K562 (cell line): ENCODE measurements around the gene LUZP1. TPM values are rescaled to one million over a fixed set of nuclear protein-coding genes. Genes with fewer than 3 reads are reported as not detected.
A peak's percentile ranks its signal among the peaks of the same experiment; 100 is the strongest.

Experiments used
- FOXM1 ChIP-seq, 2 experiments: fragments of 450-650 bp in 1 of 2; sonication (generic) in 1 of 2; formaldehyde crosslinking in 1 of 2; IDR thresholded peaks; 2 replicates each; pipeline versions ENCODE4 v1.6.1 to v1.9.0; 2017 to 2022; ENCODE audit warnings: low read depth in 2 of 2, mild to moderate bottlenecking in 2 of 2, missing genetic modification reagents in 1 of 2, moderate library complexity in 1 of 2
- JUNB ChIP-seq: fragments of 450-650 bp; formaldehyde crosslinking; conservative IDR thresholded peaks from 2 replicates; pipeline ENCODE4 v1.4.0; 2020; ENCODE audit warnings: mild to moderate bottlenecking
- JUND ChIP-seq, 2 experiments: IDR thresholded peaks; 2 replicates in 1 of 2; 3 replicates in 1 of 2; pipeline ENCODE4 v1.6.1; 2011; ENCODE audit warnings: borderline replicate concordance in 2 of 2, low read depth in 2 of 2, low read length in 2 of 2, improper control_type of control experiment in 1 of 2, missing biosample characterization in 1 of 2, missing genetic modification characterization in 1 of 2, missing genetic modification reagents in 1 of 2
- LARP7 ChIP-seq: fragments of 450-650 bp; IDR thresholded peaks from 2 replicates; pipeline ENCODE4 v1.6.1; 2016
- NR4A1 ChIP-seq, 2 experiments: fragments of 250-450 bp in 1 of 2; fragments of 450-650 bp in 1 of 2; sonication (Bioruptor Pico) in 1 of 2; IDR thresholded peaks; 2 replicates each; pipeline versions ENCODE4 v1.4.0 to v1.6.1; 2016 to 2020; ENCODE audit warnings: mild to moderate bottlenecking in 2 of 2, missing compliant biosample characterization in 1 of 2, missing genetic modification characterization in 1 of 2, moderate library complexity in 1 of 2
- PRPF4 ChIP-seq: fragments of 200-400 bp; formaldehyde crosslinking; IDR thresholded peaks from one replicate; pipeline ENCODE4 v1.6.1; 2017; ENCODE audit warnings: low read length, low read depth, mild to moderate bottlenecking; ENCODE audit not compliant: insufficient read depth, poor library complexity, severe bottlenecking
- RBFOX2 ChIP-seq: fragments of 200-400 bp; formaldehyde crosslinking; IDR thresholded peaks from 2 replicates; pipeline ENCODE4 v1.6.1; 2017; ENCODE audit warnings: low read depth, mild to moderate bottlenecking, low read length, moderate library complexity
- RHOXF2B ChIP-seq: fragments of 250-450 bp; sonication (Bioruptor Pico); conservative IDR thresholded peaks from 2 replicates; pipeline ENCODE4 v1.5.1; 2021
- TAF9B ChIP-seq: fragments of 450-650 bp; IDR thresholded peaks from 2 replicates; pipeline ENCODE4 v1.6.1; 2018; ENCODE audit warnings: mild to moderate bottlenecking; ENCODE audit not compliant: partially characterized antibody
- TBP ChIP-seq: optimal IDR thresholded peaks from 2 replicates; pipeline ENCODE3; 2011; ENCODE audit warnings: low read depth, low read length, improper control_type of control experiment
- TEAD1 ChIP-seq, 2 experiments: fragments of 450-650 bp in 1 of 2; sonication (generic) in 1 of 2; formaldehyde crosslinking; IDR thresholded peaks; 2 replicates each; pipeline versions ENCODE4 v1.4.0 to v1.8.0; 2020 to 2022; ENCODE audit warnings: mild to moderate bottlenecking in 2 of 2, missing genetic modification reagents in 1 of 2
- TRIM28 ChIP-seq: fragments of 450-650 bp; IDR thresholded peaks from 2 replicates; pipeline ENCODE4 v1.6.1; 2017
- VEZF1 ChIP-seq: fragments of 200-800 bp; sonication (Bioruptor generic); IDR thresholded peaks from 2 replicates; pipeline ENCODE4 v1.6.1; 2017; ENCODE audit warnings: missing genetic modification characterization, missing compliant biosample characterization
- ZFPM2 ChIP-seq: fragments of 250-450 bp; sonication (Bioruptor Pico); IDR thresholded peaks from 2 replicates; pipeline ENCODE4 v1.5.1; 2022; ENCODE audit warnings: mild to moderate bottlenecking
- ZNF23 ChIP-seq: fragments of 250-450 bp; sonication (Bioruptor Pico); IDR thresholded peaks from 2 replicates; pipeline ENCODE4 v1.4.0; 2020; ENCODE audit warnings: mild to moderate bottlenecking
- ZNF41 ChIP-seq: fragments of 250-450 bp; sonication (Bioruptor Pico); conservative IDR thresholded peaks from 2 replicates; pipeline ENCODE4 v1.4.0; 2020; ENCODE audit warnings: mild to moderate bottlenecking
- ZNF444 ChIP-seq: fragments of 250-450 bp; sonication (Bioruptor Pico); IDR thresholded peaks from 2 replicates; pipeline ENCODE4 v1.4.0; 2020; ENCODE audit warnings: mild to moderate bottlenecking, moderate library complexity
- polyA plus RNA-seq, 8 experiments: library from polyadenylated mRNA; depleted of rRNA in 4 of 8; stranded (reverse) in 5 of 8; unstranded in 3 of 8; fragments of >200 nt; fragmentation: Nextera tagmentation in 2 of 8; fragmentation: Illumina TruSeq in 1 of 8; extraction: Ambion mirVana in 2 of 8; extraction: Trizol in 1 of 8; gene quantifications; 2 replicates each; pipeline versions ENCODE4 v1.2.1 to v1.2.3, GENCODE V29; 2011 to 2014; ENCODE audit warnings: inconsistent platforms in 1 of 8, missing spikeins in 1 of 8
- total RNA-seq, 7 experiments: library from RNA; depleted of rRNA in 6 of 7; stranded (reverse); fragments of >200 nt in 6 of 7; fragmentation: Illumina TruSeq in 2 of 7; extraction: Trizol in 2 of 7; gene quantifications; 2 replicates each; pipeline versions ENCODE4 v1.2.1 to v1.2.3, GENCODE V29; 2011 to 2021; ENCODE audit warnings: low replicate concordance in 1 of 7
- TF ChIP-seq, protein P1 (sequence below): fragments of 250-450 bp; sonication (Bioruptor Pico); IDR thresholded peaks from 2 replicates; pipeline ENCODE4 v1.8.0; 2021; ENCODE audit warnings: borderline replicate concordance, mild to moderate bottlenecking, moderate library complexity; ENCODE audit not compliant: poor library complexity, severe bottlenecking
- TF ChIP-seq, protein P2 (sequence below): sonication (generic); formaldehyde crosslinking; IDR thresholded peaks from 2 replicates; pipeline ENCODE4 v1.8.0; 2022; ENCODE audit warnings: missing genetic modification reagents, mild to moderate bottlenecking, borderline replicate concordance
- TF ChIP-seq, protein P3 (sequence below): sonication (generic); formaldehyde crosslinking; IDR thresholded peaks from 2 replicates; pipeline ENCODE4 v1.8.1; 2023; ENCODE audit warnings: mild to moderate bottlenecking, missing genetic modification reagents

Gene LUZP1
- total and polyA plus RNA-seq, 9 of the 15 experiments (the other 6 are each of a cell fraction or from before 2014, with no cell fraction given) = 6.5 to 19.1 (median 12.4) TPM

GRCh38 chr1:23167353-23168078, 1.1 kb downstream of the LUZP1 start (continued):
- TF ChIP-seq PRPF4 (no peak), RBFOX2 (peak; percentile 71), JUND (IDR thresholded peaks at IDR 0.05; ENCODE audit: borderline replicate concordance, low read depth, low read length) (no peak), JUND (tag; IDR thresholded peaks at IDR 0.05; ENCODE audit: borderline replicate concordance, low read depth, low read length) (no peak), ZFPM2 (CRISPR knock-in tag) (no peak), ZNF41 (no peak), JUNB (CRISPR knock-in tag) (no peak), TBP (no peak), TEAD1 (CRISPR knock-in tag; IDR thresholded peaks at IDR 0.05) (peak in 1 of 2 experiments; percentile 44; a peak in 1 of 4 replicates), ZNF23 (CRISPR knock-in tag) (no peak), NR4A1 (CRISPR knock-in tag; IDR thresholded peaks at IDR 0.05) (no peak), NR4A1 (tag; IDR thresholded peaks at IDR 0.05) (no peak), TAF9B (no peak), TRIM28 (no peak), LARP7 (no peak), ZNF444 (CRISPR knock-in tag) (no peak), FOXM1 (IDR thresholded peaks at IDR 0.05; ENCODE audit: low read depth) (no peak), FOXM1 (CRISPR knock-in tag; IDR thresholded peaks at IDR 0.05; ENCODE audit: low read depth) (no peak), VEZF1 (CRISPR knock-in tag) (peak; percentile 91), RHOXF2B (CRISPR knock-in tag) (no peak)
- TF ChIP-seq, protein P1, sequence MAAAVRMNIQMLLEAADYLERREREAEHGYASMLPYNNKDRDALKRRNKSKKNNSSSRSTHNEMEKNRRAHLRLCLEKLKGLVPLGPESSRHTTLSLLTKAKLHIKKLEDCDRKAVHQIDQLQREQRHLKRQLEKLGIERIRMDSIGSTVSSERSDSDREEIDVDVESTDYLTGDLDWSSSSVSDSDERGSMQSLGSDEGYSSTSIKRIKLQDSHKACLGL (CRISPR knock-in tag) = no peak
- TF ChIP-seq, protein P2, sequence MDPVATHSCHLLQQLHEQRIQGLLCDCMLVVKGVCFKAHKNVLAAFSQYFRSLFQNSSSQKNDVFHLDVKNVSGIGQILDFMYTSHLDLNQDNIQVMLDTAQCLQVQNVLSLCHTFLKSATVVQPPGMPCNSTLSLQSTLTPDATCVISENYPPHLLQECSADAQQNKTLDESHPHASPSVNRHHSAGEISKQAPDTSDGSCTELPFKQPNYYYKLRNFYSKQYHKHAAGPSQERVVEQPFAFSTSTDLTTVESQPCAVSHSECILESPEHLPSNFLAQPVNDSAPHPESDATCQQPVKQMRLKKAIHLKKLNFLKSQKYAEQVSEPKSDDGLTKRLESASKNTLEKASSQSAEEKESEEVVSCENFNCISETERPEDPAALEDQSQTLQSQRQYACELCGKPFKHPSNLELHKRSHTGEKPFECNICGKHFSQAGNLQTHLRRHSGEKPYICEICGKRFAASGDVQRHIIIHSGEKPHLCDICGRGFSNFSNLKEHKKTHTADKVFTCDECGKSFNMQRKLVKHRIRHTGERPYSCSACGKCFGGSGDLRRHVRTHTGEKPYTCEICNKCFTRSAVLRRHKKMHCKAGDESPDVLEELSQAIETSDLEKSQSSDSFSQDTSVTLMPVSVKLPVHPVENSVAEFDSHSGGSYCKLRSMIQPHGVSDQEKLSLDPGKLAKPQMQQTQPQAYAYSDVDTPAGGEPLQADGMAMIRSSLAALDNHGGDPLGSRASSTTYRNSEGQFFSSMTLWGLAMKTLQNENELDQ (CRISPR knock-in tag) = no peak
- TF ChIP-seq, protein P3, sequence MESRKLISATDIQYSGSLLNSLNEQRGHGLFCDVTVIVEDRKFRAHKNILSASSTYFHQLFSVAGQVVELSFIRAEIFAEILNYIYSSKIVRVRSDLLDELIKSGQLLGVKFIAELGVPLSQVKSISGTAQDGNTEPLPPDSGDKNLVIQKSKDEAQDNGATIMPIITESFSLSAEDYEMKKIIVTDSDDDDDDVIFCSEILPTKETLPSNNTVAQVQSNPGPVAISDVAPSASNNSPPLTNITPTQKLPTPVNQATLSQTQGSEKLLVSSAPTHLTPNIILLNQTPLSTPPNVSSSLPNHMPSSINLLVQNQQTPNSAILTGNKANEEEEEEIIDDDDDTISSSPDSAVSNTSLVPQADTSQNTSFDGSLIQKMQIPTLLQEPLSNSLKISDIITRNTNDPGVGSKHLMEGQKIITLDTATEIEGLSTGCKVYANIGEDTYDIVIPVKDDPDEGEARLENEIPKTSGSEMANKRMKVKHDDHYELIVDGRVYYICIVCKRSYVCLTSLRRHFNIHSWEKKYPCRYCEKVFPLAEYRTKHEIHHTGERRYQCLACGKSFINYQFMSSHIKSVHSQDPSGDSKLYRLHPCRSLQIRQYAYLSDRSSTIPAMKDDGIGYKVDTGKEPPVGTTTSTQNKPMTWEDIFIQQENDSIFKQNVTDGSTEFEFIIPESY (CRISPR knock-in tag) = no peak
